GM12873 (cell line): ENCODE results near the gene FBLIM1.
A peak's percentile ranks its signal among the peaks of the same experiment; 100 is the strongest.

Experiments used
- TF ChIP-seq, protein P1 (sequence below): IDR thresholded peaks from 2 replicates; pipeline ENCODE4 v1.5.1; 2012; ENCODE audit warnings: low read depth, mild to moderate bottlenecking, moderate library complexity, low read length, control low read depth; ENCODE audit not compliant: insufficient read depth; ENCODE audit errors: missing control alignments

Gene FBLIM1

DNA sequence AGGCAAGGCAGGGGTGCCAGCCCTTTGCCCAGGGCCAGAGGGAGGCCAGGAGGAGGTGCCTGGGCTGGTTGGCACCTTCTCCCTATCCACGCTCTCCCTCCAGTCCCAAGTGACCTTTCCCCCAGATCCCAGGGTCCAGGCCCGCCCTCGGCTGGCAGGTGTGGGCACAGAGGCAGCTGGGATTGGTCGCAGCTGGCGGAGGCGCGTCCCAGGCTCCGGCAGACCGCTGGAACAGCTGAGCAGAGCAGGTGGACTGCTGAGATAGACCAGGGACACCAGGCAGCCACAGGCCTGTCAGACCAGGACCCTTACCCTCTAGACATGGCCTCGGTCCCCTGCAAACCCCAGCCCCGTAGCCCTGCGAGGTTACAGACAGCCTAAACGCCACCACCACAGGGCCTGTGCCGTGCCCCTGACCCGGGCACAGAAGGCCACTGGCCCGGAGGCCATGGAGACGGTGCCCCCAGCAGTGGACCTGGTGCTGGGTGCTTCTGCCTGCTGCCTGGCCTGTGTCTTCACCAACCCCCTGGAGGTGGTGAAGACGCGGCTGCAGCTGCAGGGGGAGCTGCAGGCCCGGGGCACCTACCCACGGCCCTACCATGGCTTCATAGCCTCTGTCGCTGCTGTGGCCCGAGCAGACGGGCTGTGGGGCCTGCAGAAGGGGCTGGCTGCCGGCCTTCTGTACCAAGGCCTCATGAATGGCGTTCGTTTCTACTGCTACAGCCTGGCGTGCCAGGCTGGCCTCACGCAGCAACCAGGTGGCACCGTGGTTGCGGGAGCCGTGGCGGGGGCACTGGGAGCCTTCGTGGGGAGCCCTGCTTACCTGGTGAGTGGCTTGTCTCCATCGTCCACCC is 22.3 kb upstream of the FBLIM1 start, which contains the start of gene SLC25A34:
TSS of gene SLC25A34 (plus strand) at position 221 of the 854 bp plus-strand sequence. CDS start at position 449, 228 bp downstream.
- TF ChIP-seq, protein P1, sequence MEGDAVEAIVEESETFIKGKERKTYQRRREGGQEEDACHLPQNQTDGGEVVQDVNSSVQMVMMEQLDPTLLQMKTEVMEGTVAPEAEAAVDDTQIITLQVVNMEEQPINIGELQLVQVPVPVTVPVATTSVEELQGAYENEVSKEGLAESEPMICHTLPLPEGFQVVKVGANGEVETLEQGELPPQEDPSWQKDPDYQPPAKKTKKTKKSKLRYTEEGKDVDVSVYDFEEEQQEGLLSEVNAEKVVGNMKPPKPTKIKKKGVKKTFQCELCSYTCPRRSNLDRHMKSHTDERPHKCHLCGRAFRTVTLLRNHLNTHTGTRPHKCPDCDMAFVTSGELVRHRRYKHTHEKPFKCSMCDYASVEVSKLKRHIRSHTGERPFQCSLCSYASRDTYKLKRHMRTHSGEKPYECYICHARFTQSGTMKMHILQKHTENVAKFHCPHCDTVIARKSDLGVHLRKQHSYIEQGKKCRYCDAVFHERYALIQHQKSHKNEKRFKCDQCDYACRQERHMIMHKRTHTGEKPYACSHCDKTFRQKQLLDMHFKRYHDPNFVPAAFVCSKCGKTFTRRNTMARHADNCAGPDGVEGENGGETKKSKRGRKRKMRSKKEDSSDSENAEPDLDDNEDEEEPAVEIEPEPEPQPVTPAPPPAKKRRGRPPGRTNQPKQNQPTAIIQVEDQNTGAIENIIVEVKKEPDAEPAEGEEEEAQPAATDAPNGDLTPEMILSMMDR, result no peak

DNA sequence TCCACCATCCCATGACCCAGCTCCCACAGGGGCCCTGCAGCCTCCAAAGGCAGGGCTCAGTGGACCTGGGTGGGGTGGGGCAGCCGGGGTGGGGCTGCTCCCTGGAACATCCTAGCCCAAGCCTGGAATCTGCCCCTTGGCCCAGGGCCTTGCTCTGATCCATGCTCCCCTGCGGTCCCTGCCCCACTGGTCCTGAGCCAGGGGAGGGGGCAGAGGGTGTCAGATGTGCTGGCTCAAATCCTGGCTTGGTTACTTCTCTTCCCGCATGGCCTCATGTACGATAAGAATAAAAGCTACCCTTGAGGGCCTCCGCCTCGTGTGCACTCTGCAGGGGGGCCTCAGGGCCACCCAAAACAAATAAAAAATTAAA is 21.7 kb upstream of the FBLIM1 start:
- TF ChIP-seq, protein P1, result no peak

DNA sequence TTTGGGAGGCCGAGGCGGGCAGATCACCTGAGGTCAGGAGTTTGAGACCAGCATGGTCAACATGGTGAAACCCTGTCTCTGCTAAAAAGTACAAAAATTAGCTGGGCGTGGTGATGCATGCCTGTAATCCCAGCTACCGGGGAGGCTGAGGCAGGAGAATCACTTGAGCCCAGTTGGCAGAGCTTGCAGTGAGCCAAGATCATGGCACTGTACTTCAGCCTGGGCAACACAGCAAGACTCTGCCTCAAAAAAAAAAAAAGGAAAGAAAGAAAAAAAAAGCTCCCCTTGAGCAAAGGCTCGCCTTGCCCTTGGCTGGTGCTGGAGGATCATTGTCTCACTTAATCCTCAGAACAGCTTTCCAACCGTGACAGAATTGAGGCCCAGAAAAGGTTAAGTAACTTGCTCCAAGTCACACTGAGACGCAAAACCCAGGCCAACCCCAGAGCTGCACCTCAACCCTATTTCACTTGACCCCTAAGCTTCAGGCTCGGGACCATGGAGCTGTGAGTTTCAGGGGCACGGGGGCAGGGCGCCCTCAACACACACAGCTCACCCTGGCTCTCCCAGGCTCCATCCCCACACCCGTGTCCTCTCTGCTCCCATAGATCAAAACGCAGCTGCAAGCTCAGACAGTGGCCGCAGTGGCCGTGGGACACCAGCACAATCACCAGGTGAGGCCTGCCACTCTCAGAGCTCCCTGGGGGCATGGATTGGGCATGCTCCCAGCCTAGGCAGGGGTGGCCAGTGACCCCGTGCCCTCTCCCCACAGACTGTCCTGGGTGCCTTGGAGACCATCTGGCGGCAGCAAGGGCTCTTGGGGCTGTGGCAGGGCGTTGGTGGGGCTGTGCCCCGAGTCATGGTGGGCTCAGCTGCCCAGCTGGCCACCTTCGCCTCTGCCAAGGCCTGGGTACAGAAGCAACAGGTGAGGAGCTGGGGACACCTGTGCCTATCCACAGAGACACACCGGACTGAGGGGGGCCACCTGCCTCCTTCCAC is 21.0 kb upstream of the FBLIM1 start:
- TF ChIP-seq, protein P1, result no peak

DNA sequence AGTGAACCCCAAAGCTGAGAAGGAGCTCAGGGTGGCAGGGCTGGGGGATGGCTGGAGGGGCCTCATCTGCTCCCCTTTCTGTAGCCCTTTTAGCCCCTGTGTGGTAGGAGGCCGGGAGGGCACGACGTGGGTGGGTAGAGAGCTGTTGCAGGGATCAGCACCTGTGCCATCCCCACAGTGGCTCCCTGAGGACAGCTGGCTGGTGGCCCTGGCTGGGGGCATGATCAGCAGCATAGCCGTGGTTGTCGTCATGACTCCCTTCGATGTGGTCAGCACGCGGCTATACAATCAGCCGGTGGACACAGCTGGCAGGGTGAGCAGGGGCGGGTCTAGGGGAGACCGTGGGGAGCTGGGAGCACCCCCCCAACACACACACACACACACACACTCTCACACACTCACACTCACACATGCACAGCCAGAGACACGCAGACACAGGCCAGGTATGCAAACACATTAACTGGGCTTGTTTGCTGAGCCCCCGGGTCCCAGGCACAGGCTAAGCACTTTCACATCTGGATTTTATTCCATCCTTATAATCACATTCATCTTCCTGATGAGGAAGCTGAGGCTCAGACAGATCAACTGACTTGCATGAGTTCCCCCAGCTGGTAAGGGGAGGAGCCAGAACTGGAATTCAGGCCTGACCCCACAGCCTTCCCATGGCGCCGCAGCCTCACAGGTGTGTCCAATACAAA is 20.0 kb upstream of the FBLIM1 start:
- TF ChIP-seq, protein P1, result no peak

DNA sequence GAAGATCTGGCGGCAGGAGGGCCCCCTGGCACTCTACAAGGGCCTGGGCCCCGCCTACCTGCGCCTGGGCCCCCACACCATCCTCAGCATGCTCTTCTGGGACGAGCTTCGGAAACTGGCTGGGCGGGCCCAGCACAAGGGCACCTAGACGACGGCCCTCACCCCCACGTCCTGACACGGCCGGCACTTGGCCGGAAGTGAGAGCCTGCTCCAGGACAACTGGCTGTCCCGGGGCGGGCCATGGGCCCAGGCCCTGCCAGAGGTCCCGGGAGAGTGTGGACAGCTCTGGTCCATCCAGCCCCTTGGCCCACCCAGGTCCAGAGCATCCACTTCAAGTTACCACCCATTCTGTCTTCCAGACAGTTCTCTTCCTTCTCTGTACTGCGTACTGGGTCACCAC is 19.3 kb upstream of the FBLIM1 start:
- TF ChIP-seq, protein P1, result no peak

DNA sequence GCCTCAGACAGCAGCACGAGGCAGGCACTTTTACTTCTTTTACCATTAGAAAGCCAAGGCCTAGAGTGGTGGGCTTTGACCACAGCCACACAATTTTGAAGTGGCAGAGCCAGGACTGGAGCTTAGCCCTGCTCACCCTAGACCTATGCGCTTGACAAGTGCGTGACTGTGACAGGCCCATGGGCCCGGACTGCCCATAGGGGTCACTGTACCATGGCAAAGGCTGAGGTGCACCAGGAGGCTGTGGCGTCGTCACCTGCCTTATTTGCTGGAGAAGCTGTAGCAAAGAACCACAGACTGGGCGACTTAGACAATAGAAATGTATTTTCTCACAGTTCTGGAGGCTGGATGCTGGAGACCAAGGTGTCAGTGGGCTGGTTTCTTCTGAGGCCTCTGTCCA is 18.9 kb upstream of the FBLIM1 start:
- TF ChIP-seq, protein P1, result peak; percentile 21
